Limb (tissue), 2 donors: ENCODE results near the gene CAPN15.
"Not testable (repeated sequence)": the region's sequence is repeated elsewhere in the genome, so short reads cannot be mapped to it uniquely, and the experiment has no call there.

ENCODE experiments used
- DNase-seq, 2 donors: peaks; one replicate each; pipeline ENCODE4 v3.0.0-alpha.2; 2016; ENCODE audit errors: extremely low spot score in 2 of 2

The CAPN15 gene

DNA sequence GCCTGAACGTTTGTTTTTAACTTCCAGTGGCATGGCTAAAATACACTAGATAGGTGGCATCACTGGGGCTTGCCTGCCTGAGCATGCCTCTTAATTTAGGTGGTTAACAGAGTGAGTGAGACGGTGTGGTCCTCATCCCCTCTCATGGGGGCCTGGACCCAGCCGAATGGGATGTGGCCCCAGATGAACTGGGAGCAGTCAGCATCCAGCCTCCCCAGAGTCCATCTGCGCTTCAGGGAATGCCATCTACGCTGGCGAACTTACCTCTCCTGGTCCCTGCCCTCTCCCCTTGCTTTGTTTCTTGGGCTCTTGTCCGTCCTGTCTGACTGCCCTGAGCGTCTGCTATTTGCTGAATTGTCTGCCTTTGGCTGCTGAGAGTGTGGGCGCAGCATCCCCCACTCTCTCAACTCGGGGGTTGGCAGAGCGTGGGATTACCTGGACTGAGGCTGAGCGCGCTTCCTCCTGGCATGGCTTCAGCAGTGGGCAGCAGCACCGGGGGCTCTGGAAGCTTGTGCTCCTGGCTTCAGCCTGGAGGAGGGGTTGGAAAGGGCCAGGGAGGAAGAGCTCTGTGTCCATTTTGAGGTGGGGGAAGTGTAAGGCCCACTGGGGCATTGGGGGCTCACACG lies 64.5 kb downstream of the CAPN15 start:
- no peak for DNase-seq

DNA sequence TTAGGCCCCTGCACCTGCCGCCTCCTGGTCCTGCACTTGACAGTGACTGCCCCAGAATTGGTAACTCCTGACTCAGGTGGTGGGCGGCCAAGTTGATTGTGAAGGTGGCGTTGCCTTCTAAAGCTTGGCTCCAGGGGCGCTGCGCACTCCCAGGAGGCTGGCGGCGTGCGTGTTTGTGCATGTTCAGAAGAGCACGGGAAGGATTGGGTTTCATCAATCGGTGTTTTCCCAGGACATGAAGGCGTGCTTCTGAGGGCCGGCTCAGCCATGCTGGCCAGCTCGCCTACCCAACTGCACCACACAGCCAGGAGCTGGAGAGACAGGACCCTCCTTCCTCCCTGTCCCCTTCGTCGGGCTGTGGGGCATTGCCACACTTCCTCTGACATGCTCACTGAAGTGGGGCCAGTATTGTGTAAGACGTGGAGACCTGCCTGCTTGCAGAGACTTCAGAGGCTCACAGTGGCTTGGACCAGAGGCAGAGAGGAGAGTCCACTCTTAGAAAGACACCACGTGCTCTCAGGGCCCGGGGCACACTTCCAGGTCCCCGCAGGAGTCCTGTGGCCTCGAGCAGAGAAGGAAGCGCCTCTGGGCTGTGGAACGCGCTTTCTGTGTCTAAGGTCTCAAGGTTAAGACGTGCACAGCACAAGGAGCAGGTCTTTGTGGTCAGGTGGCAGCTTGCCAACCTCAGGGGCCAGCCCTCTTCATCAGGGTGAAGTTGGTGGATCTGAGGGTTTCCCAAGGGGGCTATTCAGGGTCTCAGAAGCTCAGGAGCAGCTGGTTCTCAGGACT lies 65.2 kb downstream of the CAPN15 start:
- DNase-seq = peak in 1 of 2 donors; percentile 32

DNA sequence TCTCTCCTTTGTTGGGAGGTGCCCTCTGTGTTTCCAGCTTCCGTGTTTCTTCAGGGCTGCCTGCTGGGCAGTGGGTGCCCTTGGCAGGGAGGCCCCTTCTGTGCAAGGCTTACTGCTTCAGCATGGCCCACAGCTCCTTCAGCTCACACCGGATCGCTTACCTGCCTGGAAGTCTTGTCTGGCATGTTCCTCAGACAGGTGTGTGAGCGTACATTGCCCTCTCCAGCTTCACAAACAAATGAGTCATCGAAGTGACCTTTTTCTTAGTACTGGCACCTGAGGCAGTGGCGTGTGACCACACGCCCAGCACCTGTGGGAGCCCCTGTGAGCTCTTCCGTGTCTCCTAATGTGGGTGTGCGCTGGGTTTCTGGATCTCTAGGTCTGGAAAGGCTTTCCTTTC lies 65.9 kb downstream of the CAPN15 start:
- DNase-seq = peak in 1 of 2 donors; percentile 25

DNA sequence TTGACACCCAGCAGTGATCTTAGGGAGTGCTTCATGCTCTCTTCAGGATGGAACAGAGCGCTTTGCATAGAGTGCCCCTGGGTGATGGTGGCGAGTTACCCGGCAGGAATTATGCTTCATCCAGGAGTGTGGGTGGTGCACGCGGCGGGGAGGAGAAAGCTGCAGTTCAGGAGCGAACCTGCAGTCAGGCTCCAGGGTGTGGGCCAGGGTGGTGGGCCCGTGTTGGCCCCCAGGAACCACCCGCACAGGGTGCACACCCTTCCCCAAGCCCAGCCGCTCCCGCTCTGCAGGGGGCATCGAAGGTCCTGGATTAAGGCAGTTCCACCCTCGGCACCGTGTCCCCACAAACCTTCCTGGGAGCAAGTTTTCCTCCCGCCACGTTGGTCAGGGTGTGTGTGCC lies 66.3 kb downstream of the CAPN15 start:
- no peak for DNase-seq

DNA sequence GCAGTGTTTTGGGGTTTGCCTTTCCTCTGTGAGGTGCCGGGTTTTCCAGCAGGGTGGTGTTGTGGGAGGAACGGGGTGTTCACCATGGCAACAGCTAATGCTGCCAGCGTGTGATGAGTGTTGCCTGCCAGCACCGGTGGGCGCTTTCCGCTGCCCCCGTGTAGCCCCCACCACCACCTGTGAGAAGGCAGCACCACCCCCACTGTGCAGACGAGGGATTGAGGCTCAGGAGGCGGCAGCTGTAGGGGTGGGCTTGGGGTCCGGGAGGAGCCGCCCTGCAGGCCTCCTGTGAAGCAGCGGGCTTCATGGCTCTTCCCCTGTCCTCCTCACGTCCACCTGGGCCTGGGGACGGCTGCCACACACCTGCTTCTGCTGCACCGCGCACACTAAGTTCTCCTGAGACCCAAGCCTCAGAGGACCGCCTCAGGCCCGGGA lies 67.6 kb downstream of the CAPN15 start:
- DNase-seq = peak in 1 of 2 donors; percentile 23

DNA sequence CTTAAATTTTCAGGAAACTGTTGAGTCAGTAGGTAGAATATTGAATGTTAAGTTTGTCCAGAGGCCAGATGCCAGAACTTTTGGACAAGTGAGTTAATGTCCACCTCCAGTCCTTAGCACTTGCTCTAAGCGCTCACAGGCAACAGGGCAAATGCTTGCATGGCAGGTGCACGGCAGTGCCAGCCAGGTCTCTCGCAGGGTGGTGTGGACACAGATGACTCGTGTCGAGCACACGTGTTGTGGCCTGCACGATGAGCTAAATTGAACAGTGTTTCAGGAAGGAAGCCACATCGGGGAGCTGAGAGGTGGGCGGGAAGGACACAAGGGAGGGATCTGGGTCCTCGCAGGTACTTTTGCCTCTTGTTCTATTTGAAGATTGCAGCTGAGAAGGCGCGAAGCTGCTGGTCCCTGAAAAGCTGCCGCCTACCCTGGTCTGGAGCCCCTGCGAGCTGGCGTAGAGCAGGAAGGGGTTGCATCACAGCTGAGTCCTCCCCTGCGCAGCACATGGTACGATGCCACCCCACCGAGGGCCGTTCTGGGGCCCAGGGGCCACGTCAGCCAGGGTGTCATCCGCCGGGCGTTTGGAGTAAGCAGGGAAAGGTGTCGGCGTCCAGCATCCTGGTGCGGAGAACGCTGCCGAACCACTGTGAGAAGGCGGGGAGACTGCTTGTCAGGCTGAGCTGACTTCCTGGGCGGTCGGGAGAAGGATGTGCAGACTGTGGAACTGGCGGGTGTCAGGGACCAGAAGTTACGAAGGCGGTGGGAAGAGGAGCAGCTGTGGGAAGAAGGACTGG lies 68.6 kb downstream of the CAPN15 start:
- no peak for DNase-seq

DNA sequence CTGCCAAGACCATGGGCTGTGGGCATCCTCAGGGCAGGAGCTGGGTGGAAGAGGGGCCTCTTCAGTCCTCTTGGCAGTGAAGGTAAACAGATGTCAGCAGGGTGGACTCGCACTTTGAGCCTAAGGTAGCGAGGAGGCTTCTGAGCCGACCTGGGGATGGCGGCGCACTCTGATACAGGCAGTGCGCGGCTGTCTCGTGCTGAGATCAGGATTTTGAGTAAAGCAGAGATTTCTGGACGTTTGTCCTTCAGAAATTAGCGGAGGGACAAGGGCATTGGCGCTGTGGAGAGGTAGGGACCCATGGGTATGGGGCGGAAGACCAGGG lies 69.2 kb downstream of the CAPN15 start:
- DNase-seq = no peak

DNA sequence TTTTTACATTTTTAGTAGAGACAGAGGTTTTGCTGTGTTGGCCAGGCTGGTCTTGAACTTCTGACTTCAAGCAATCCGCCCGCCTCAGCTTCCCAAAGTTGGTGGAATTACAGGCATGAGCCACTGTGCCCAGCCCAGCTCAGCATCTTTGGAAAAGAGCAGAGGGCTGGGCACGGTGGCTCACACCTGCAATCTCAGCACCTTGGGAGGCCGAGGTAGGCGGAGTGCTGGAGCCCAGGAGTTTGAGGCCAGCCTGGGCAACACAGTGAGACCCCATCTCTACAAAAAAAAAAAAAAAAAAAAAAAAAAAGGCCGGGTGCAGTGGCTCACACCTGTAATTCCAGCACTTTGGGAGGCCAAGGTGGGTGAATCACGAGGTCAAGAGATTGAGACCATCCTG lies 70.1 kb downstream of the CAPN15 start:
- not testable (repeated sequence) for DNase-seq

DNA sequence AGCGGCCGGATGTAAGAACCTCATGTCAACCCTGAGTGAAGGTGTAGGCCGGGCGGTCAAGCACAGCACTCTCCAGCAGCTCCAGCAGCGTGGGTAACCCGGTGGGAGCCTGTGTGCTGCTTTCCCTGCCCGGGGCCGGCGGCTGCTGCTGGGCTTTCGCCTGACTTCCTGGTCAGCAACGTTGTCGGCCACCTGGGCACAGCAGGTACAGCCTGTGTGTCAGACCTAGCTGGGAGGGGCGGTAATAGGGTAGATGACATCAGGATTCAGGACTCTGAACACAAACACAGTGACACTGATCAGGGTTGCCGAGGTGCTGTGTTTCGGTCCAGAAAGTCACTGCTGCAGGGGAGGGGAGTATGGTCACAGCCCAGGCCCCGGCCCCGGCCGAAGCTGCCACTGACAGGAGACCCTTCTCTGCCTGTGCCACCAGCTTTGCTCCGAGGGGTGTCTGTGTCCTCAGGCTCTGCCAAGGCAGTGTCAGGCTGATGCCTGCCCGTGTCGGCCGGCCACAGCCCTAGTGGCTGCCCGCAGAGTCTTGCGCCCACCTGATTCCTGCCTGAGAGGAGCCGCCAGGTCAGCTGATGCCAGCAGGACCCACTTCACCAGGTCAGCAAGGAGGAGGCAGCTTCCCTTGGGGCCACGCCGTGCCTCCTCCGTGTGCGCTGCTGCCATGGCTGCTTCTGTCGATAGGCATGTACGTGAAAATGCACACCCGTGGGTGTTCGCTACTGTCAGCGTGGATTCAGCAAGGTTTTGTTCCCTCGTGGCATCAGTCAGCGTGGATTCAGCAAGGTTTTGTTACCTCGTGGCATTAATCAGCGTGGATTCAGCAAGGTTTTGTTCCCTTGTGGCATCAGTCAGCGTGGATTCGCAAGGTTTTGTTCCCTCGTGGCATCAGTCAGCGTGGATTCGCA lies 71.6 kb downstream of the CAPN15 start:
- DNase-seq = no peak

DNA sequence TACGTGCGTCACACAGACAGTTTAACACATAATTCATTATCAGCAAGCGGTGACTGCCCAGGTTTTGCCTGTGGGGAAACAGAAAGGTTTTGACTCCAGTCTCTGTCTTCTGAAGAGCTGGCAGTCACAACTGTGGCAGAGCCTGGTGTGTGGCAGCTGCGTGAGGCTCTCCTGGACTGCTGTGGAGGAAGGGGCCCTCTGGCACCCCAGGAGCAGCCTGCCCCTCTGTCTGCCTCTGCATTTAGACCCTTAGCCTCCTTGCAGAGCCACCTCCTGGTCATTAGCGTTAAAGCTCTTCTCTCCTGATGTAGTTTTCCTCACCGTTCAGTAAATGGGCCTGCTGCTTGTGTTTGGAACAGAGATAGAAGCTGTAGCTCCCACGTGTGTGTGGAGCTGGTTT lies 73.3 kb downstream of the CAPN15 start:
- no peak for DNase-seq

DNA sequence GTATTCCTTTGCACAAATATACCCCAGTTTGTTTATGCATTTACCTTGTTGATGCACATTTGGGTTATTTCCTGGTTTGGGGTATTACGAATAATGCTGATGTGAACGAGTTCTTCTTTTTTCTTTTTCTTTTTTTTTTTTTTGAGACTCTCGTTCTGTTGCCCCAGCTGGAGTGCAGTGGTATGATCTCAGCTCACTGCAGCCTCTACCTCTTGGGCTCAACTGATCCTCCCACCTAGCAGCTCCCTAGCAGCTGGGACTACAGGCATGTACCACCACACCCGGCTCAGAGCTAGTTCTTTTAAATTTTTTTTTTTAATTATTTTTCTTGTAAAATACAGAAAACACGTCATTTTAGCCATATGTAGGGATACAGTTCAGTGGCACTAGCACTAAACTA lies 76.4 kb downstream of the CAPN15 start:
- DNase-seq = no peak
